Mesendoderm (in vitro differentiated cells): Measurements from ENCODE around the gene CMIP.

Experiments
- DNase-seq: peaks from one replicate; pipeline ENCODE4 v3.0.0; 2013
- H2AK5ac ChIP-seq: 2 replicates; pipeline ENCODE4 v1.6.1; 2013; ENCODE audit warnings: low read length, inconsistent platforms
- H2BK120ac ChIP-seq: 2 replicates; pipeline ENCODE4 v1.6.1; 2013; ENCODE audit warnings: low read depth, mild to moderate bottlenecking, low read length, moderate library complexity, mixed read lengths
- H2BK15ac ChIP-seq: replicated peaks from 2 replicates; pipeline ENCODE4 v1.6.1; 2013; ENCODE audit warnings: low read depth, mild to moderate bottlenecking, moderate library complexity
- H2BK5ac ChIP-seq: 2 replicates; pipeline ENCODE4 v1.6.1; 2013; ENCODE audit warnings: low read length, inconsistent platforms
- H3K18ac ChIP-seq: 2 replicates; pipeline ENCODE4 v1.6.1; 2013; ENCODE audit warnings: mild to moderate bottlenecking, low read length, mixed read lengths
- H3K23ac ChIP-seq: one replicate; pipeline ENCODE4 v1.6.1; 2013; ENCODE audit warnings: low read length
- H3K27ac ChIP-seq: 2 replicates; pipeline ENCODE4 v1.5.1; 2013; ENCODE audit warnings: low read depth, mild to moderate bottlenecking, inconsistent platforms, low read length, moderate library complexity
- H3K27me3 ChIP-seq: 2 replicates; pipeline ENCODE4 v1.6.1; 2013; ENCODE audit warnings: low read length, control low read depth, mild to moderate bottlenecking, inconsistent platforms; ENCODE audit not compliant: insufficient read depth, poor library complexity
- H3K36me3 ChIP-seq: 2 replicates; pipeline ENCODE4 v1.6.1; 2013; ENCODE audit warnings: low read length, inconsistent platforms; ENCODE audit not compliant: control insufficient read depth, insufficient read depth
- H3K4ac ChIP-seq: one replicate; pipeline ENCODE4 v1.6.1; 2013; ENCODE audit warnings: low read depth, mild to moderate bottlenecking, low read length, moderate library complexity
- H3K4me1 ChIP-seq: 2 replicates; pipeline ENCODE4 v1.6.1; 2013; ENCODE audit warnings: low read depth, low read length, inconsistent platforms; ENCODE audit not compliant: control insufficient read depth
- H3K4me2 ChIP-seq: 2 replicates; pipeline ENCODE4 v1.6.1; 2013; ENCODE audit warnings: low read length
- H3K4me3 ChIP-seq: 2 replicates; pipeline ENCODE4 v1.5.1; 2013; ENCODE audit warnings: mild to moderate bottlenecking, low read length
- H3K56ac ChIP-seq: one replicate; pipeline ENCODE4 v1.6.1; 2013; ENCODE audit warnings: low read length
- H3K79me1 ChIP-seq: 2 replicates; pipeline ENCODE4 v1.6.1; 2013; ENCODE audit warnings: low read length, inconsistent platforms
- H3K79me2 ChIP-seq: 2 replicates; pipeline ENCODE4 v1.6.1; 2013; ENCODE audit warnings: mild to moderate bottlenecking, low read length; ENCODE audit not compliant: control insufficient read depth, insufficient read depth
- H3K9ac ChIP-seq: 2 replicates; pipeline ENCODE4 v1.6.1; 2013; ENCODE audit warnings: low read length, inconsistent platforms
- H4K5ac ChIP-seq: one replicate; pipeline ENCODE4 v1.6.1; 2013; ENCODE audit warnings: low read length
- H4K8ac ChIP-seq: one replicate; pipeline ENCODE4 v1.6.1; 2013; ENCODE audit warnings: low read depth, mild to moderate bottlenecking, control low read depth, low read length, moderate library complexity
- WGBS: extraction: QIAGEN DNeasy Blood & Tissue Kit; methylation state at CpG from one replicate; pipeline ENCODE4 v1.1.7; 2013; ENCODE audit warnings: low lambda C conversion rate, missing lambda C conversion rate; ENCODE audit not compliant: insufficient coverage; ENCODE audit errors: extremely low coverage; 5-methylcytosine and 5-hydroxymethylcytosine counted together

Gene CMIP

GRCh38 chr16:81435103-81435502 is 9.5 kb upstream of the CMIP start:
- no peak overlapping the region for H3K4me2 ChIP-seq
- no peaks in the 10 kb centered on the region for H3K4me1 ChIP-seq
- H4K8ac ChIP-seq: no peak overlapping the region
- H2BK5ac ChIP-seq: no peak overlapping the region
- no peaks in the 10 kb centered on the region for H3K27me3 ChIP-seq
- no peak overlapping the region for H3K4ac ChIP-seq
- H2BK15ac ChIP-seq: no peak overlapping the region
- H2AK5ac ChIP-seq: no peak overlapping the region
- no peaks in the 10 kb centered on the region for H3K79me1 ChIP-seq
- H2BK120ac ChIP-seq: no peak overlapping the region
- H3K36me3 ChIP-seq: no peaks in the 10 kb centered on the region
- no CpG with 5 or more reads among the region's 3 CpGs for WGBS
- H3K9ac ChIP-seq: no peak overlapping the region
- DNase-seq: no peak
- H4K5ac ChIP-seq: no peak overlapping the region
- H3K18ac ChIP-seq: no peak overlapping the region
- H3K79me2 ChIP-seq: no peaks in the 10 kb centered on the region
- H3K27ac ChIP-seq: no peak overlapping the region
- H3K23ac ChIP-seq: no peak overlapping the region
- no peak overlapping the region for H3K4me3 ChIP-seq
- H3K56ac ChIP-seq: no peak overlapping the region

- Histone ChIP-seq H3K4me2 (no peak overlapping the region), H3K4me3 (no peak overlapping the region), H3K79me1 (no peaks in the 10 kb centered on the region), H3K4ac (no peak overlapping the region), H2BK5ac (no peak overlapping the region), H3K27ac (no peak overlapping the region), H2BK120ac (no peak overlapping the region), H4K5ac (no peak overlapping the region), H3K79me2 (no peaks in the 10 kb centered on the region), H3K27me3 (no peaks in the 10 kb centered on the region), H3K4me1 (no peaks in the 10 kb centered on the region), H2BK15ac (no peak overlapping the region), H3K18ac (no peak overlapping the region), H4K8ac (no peak overlapping the region), H2AK5ac (no peak overlapping the region), H3K23ac (no peak overlapping the region), H3K9ac (no peak overlapping the region), H3K36me3 (no peaks in the 10 kb centered on the region), H3K56ac (no peak overlapping the region)
- WGBS: no CpG with 5 or more reads among the region's 2 CpGs
- no peak for DNase-seq
Observed at GRCh38 chr16:81435567-81435966, 9.0 kb upstream of the CMIP start.

- Histone ChIP-seq H3K27me3 (no peaks in the 10 kb centered on the region), H3K4me1 (no peaks in the 10 kb centered on the region), H2BK120ac (no peak overlapping the region), H3K18ac (no peak overlapping the region), H2AK5ac (no peak overlapping the region), H3K79me2 (no peaks in the 10 kb centered on the region), H4K8ac (no peak overlapping the region), H3K23ac (no peak overlapping the region), H3K36me3 (no peaks in the 10 kb centered on the region), H3K9ac (no peak overlapping the region), H2BK5ac (no peak overlapping the region), H4K5ac (no peak overlapping the region), H3K4me2 (no peak overlapping the region), H2BK15ac (no peak overlapping the region), H3K4ac (no peak overlapping the region), H3K56ac (no peak overlapping the region), H3K79me1 (no peaks in the 10 kb centered on the region), H3K4me3 (no peak overlapping the region), H3K27ac (no peak overlapping the region)
- no peak for DNase-seq
- WGBS: no CpG with 5 or more reads among the region's 6 CpGs
Observed at GRCh38 chr16:81436386-81436785, 8.2 kb upstream of the CMIP start.

GRCh38 chr16:81437865-81438264 is 6.7 kb upstream of the CMIP start:
- no peaks in the 10 kb centered on the region for H3K4me1 ChIP-seq
- H3K36me3 ChIP-seq: no peaks in the 10 kb centered on the region
- no peak for DNase-seq
- H3K4ac ChIP-seq: no peak overlapping the region
- no peak overlapping the region for H4K5ac ChIP-seq
- H3K79me2 ChIP-seq: no peaks in the 10 kb centered on the region
- H4K8ac ChIP-seq: no peak overlapping the region
- H3K4me2 ChIP-seq: no peak overlapping the region
- no peak overlapping the region for H2AK5ac ChIP-seq
- no peak overlapping the region for H2BK5ac ChIP-seq
- no peak overlapping the region for H2BK15ac ChIP-seq
- no peaks in the 10 kb centered on the region for H3K27me3 ChIP-seq
- no peak overlapping the region for H3K4me3 ChIP-seq
- no peak overlapping the region for H3K27ac ChIP-seq
- H3K23ac ChIP-seq: no peak overlapping the region
- H3K9ac ChIP-seq: no peak overlapping the region
- WGBS: no CpG with 5 or more reads among the region's 10 CpGs
- H3K79me1 ChIP-seq: no peaks in the 10 kb centered on the region
- no peak overlapping the region for H3K18ac ChIP-seq
- H3K56ac ChIP-seq: no peak overlapping the region
- H2BK120ac ChIP-seq: no peak overlapping the region

- Histone ChIP-seq H3K9ac (no peak overlapping the region), H4K8ac (no peak overlapping the region), H2BK120ac (no peak overlapping the region), H3K18ac (no peak overlapping the region), H2BK15ac (no peak overlapping the region), H2AK5ac (no peak overlapping the region), H3K27ac (no peak overlapping the region), H3K4ac (no peak overlapping the region), H4K5ac (no peak overlapping the region), H3K4me1 (no peaks in the 10 kb centered on the region), H3K79me1 (no peaks in the 10 kb centered on the region), H3K36me3 (no peaks in the 10 kb centered on the region), H3K27me3 (no peaks in the 10 kb centered on the region), H3K79me2 (peaks cover 9% of the 10 kb centered on the region), H3K56ac (no peak overlapping the region), H3K4me3 (no peak overlapping the region), H3K23ac (peak overlapping the region; percentile 29), H3K4me2 (no peak overlapping the region), H2BK5ac (no peak overlapping the region)
- DNase-seq: no peak
- no CpG with 5 or more reads among the region's 21 CpGs for WGBS
Observed at GRCh38 chr16:81440888-81441761, 3.5 kb upstream of the CMIP start.
